HCT116 (cell line): ENCODE measurements around the gene NUP210. TPM values are rescaled to one million over a fixed set of nuclear protein-coding genes. Genes with fewer than 3 reads are reported as not detected.

Experiments
- ATAC-seq: fragments of 200-7000 bp; cut with Tn5 transposase; 2 replicates; pipeline ENCODE4 v1.9.1; 2020; ENCODE audit warnings: mild to moderate bottlenecking, moderate library complexity
- BruUV-seq: library from RNA; stranded (reverse); fragments of 400-500 nt; replicated peaks from 2 replicates; lab custom pipeline; 2021; lab: Mats Ljungman, UMichigan
- CTCF ChIA-PET: fragments of 300-600 bp; sonication (Branson Sonifier 250); formaldehyde crosslinking; loops from one replicate; lab custom pipeline; 2021; ENCODE audit warnings: antibody characterized with exemption; lab: Charles Lee
- POLR2A ChIA-PET: fragments of 300-600, 350-600 bp; sonication (Branson Sonifier 250); formaldehyde crosslinking; loops from one replicate; lab custom pipeline; 2021; ENCODE audit warnings: antibody characterized with exemption; lab: Charles Lee
- RAD21 ChIA-PET, 2 experiments: fragments of 300-600 bp; sonication (Branson Sonifier 250); formaldehyde crosslinking; loops; one replicate each; lab custom pipeline; 2023; ENCODE audit warnings: low total read pairs in 2 of 2; ENCODE audit not compliant: uncharacterized antibody in 2 of 2, unreplicated experiment in 2 of 2, low non-redundant PET in 1 of 2; lab: Charles Lee
- DNase-seq: peaks from one replicate; pipeline ENCODE4 v3.0.0-alpha.2; 2010; ENCODE audit warnings: low read depth, low spot score
- H2AFZ ChIP-seq: fragments of 200-600 bp; shearing (Covaris generic), sonication (generic); 2 replicates; pipeline ENCODE4 v1.6.1; 2017; ENCODE audit warnings: low read depth, mixed run types, mixed read lengths, antibody characterized with exemption, low read length; ENCODE audit not compliant: poor library complexity, severe bottlenecking
- H3K27ac ChIP-seq: 2 replicates; pipeline ENCODE4 v1.5.1; 2012; ENCODE audit warnings: low read depth, low read length
- H3K27me3 ChIP-seq: fragments of 200-600 bp; sonication (generic); 2 replicates; pipeline ENCODE4 v1.6.1; 2016; ENCODE audit warnings: mixed run types, low read length, mixed read lengths; ENCODE audit not compliant: insufficient read depth
- H3K36me3 ChIP-seq, 2 experiments: fragments of 200-500 bp in 1 of 2; fragments of 200-600 bp in 1 of 2; sonication (Bioruptor generic) in 1 of 2; sonication (generic) in 1 of 2; 2 replicates each; pipeline versions ENCODE4 v1.5.1 to v1.6.1; 2014 to 2016; ENCODE audit warnings: low read length in 2 of 2, inconsistent platforms in 1 of 2, mixed read lengths in 1 of 2, mixed run types in 1 of 2; ENCODE audit not compliant: insufficient read depth in 2 of 2, control insufficient read depth in 1 of 2
- H3K4me1 ChIP-seq, 2 experiments: fragments of 200-600 bp in 1 of 2; sonication (generic) in 1 of 2; 2 replicates each; pipeline versions ENCODE4 v1.5.1 to v1.6.1; 2012 to 2017; ENCODE audit warnings: low read length in 2 of 2, inconsistent platforms in 1 of 2, mild to moderate bottlenecking in 1 of 2, mixed read lengths in 1 of 2, mixed run types in 1 of 2, moderate library complexity in 1 of 2; ENCODE audit not compliant: insufficient read depth in 2 of 2, control insufficient read depth in 1 of 2
- H3K4me2 ChIP-seq: fragments of 200-600 bp; sonication (generic); 2 replicates; pipeline ENCODE4 v1.6.1; 2017; ENCODE audit warnings: mixed run types, low read length, mixed read lengths
- H3K4me3 ChIP-seq, 2 experiments: fragments of 200-600 bp in 1 of 2; sonication (generic) in 1 of 2; replicated peaks in 1 of 2; 2 replicates each; pipeline ENCODE4 v1.5.1; 2011 to 2016; ENCODE audit warnings: low read length in 2 of 2, control low read depth in 1 of 2, low read depth in 1 of 2, mild to moderate bottlenecking in 1 of 2, mixed read lengths in 1 of 2, mixed run types in 1 of 2
- H3K79me2 ChIP-seq: fragments of 200-600 bp; sonication (generic); 2 replicates; pipeline ENCODE4 v1.6.1; 2017; ENCODE audit warnings: mild to moderate bottlenecking, mixed run types, low read length, moderate library complexity, mixed read lengths; ENCODE audit not compliant: insufficient read depth
- H3K9ac ChIP-seq: fragments of 200-600 bp; sonication (generic); 2 replicates; pipeline ENCODE4 v1.6.1; 2016; ENCODE audit warnings: low read length, mixed read lengths
- H3K9me2 ChIP-seq: fragments of 200-600 bp; sonication (generic), shearing (Covaris generic); 2 replicates; pipeline ENCODE4 v1.6.1; 2017; ENCODE audit warnings: mixed run types, mild to moderate bottlenecking, moderate library complexity; ENCODE audit not compliant: insufficient read depth
- H3K9me3 ChIP-seq, 2 experiments: fragments of 200-500 bp in 1 of 2; fragments of 200-600 bp in 1 of 2; sonication (Bioruptor generic) in 1 of 2; sonication (generic) in 1 of 2; 2 replicates each; pipeline ENCODE4 v1.6.1; 2014 to 2017; ENCODE audit warnings: low read length in 2 of 2, mixed read lengths in 2 of 2, inconsistent platforms in 1 of 2, low read depth in 1 of 2, mild to moderate bottlenecking in 1 of 2, mixed run types in 1 of 2, moderate library complexity in 1 of 2; ENCODE audit not compliant: control insufficient read depth in 1 of 2, insufficient read depth in 1 of 2
- H4K20me1 ChIP-seq: fragments of 200-600 bp; sonication (generic), shearing (Covaris generic); 2 replicates; pipeline ENCODE4 v1.6.1; 2017; ENCODE audit warnings: mixed run types, mild to moderate bottlenecking, moderate library complexity; ENCODE audit not compliant: insufficient read depth
- CBX3 ChIP-seq: IDR thresholded peaks from 2 replicates; pipeline ENCODE4 v1.6.1; 2012; ENCODE audit warnings: low read depth
- CEBPB ChIP-seq: IDR thresholded peaks from 2 replicates; pipeline ENCODE4 v1.6.1; 2012; ENCODE audit warnings: low read depth
- EGR1 ChIP-seq: IDR thresholded peaks from 2 replicates; pipeline ENCODE4 v1.6.1; 2012; ENCODE audit warnings: low read depth
- ELF1 ChIP-seq: IDR thresholded peaks from 2 replicates; pipeline ENCODE4 v1.6.1; 2012; ENCODE audit warnings: low read depth, borderline replicate concordance
- EZH2 ChIP-seq: fragments of 200-600 bp; sonication (generic); IDR thresholded peaks from 2 replicates; pipeline ENCODE4 v1.6.1; 2017; ENCODE audit warnings: antibody characterized with exemption, mixed run types
- FOSL1 ChIP-seq: IDR thresholded peaks from 2 replicates; pipeline ENCODE4 v1.6.1; 2012; ENCODE audit warnings: low read depth
- JUND ChIP-seq: IDR thresholded peaks from 2 replicates; pipeline ENCODE4 v1.6.1; 2012
- MAX ChIP-seq: IDR thresholded peaks from 2 replicates; pipeline ENCODE4 v1.6.1; 2012
- RAD21 ChIP-seq: IDR thresholded peaks from 2 replicates; pipeline ENCODE4 v1.6.1; 2012; ENCODE audit warnings: low read depth, mild to moderate bottlenecking
- SIN3A ChIP-seq: IDR thresholded peaks from 2 replicates; pipeline ENCODE4 v1.6.1; 2012; ENCODE audit warnings: low read depth
- SP1 ChIP-seq: IDR thresholded peaks from 2 replicates; pipeline ENCODE4 v1.6.1; 2012; ENCODE audit warnings: low read depth
- SRF ChIP-seq: IDR thresholded peaks from 2 replicates; pipeline ENCODE4 v1.6.1; 2012; ENCODE audit warnings: low read depth
- YY1 ChIP-seq: IDR thresholded peaks from 2 replicates; pipeline ENCODE4 v1.6.1; 2011; ENCODE audit warnings: low read length, low read depth, moderate library complexity, mild to moderate bottlenecking; ENCODE audit not compliant: insufficient replicate concordance; ENCODE audit errors: extremely low read depth
- ZFX ChIP-seq: fragments of 450-650 bp; IDR thresholded peaks from 2 replicates; pipeline ENCODE4 v1.6.1; 2017
- intact Hi-C: fragments of 100-400 bp; cut with micrococcal nuclease; formaldehyde crosslinking; loops from 2 replicates; pipeline ENCODE4 v1.10.0; 2022
- total RNA-seq: library from RNA; stranded (reverse); gene quantifications from one replicate; pipeline ENCODE4 v1.2.1, GENCODE V29; 2021; ENCODE audit not compliant: unreplicated experiment
- TF ChIP-seq, protein P1 (sequence below): IDR thresholded peaks from 2 replicates; pipeline ENCODE4 v1.6.1; 2012
- TF ChIP-seq, protein P2 (sequence below), 3 experiments: fragments of 200-600 bp in 1 of 3; sonication (generic) in 1 of 3; IDR thresholded peaks in 2 of 3; conservative IDR thresholded peaks in 1 of 3; 2 replicates each; pipeline ENCODE4 v1.5.1; 2012 to 2017; ENCODE audit warnings: low read depth in 2 of 3, low read length in 2 of 3, antibody characterized with exemption in 1 of 3, borderline replicate concordance in 1 of 3, control low read depth in 1 of 3, mild to moderate bottlenecking in 1 of 3, mixed read lengths in 1 of 3, mixed run types in 1 of 3, moderate library complexity in 1 of 3; ENCODE audit not compliant: insufficient read depth in 1 of 3
- TF ChIP-seq, protein P3 (sequence below): IDR thresholded peaks from 2 replicates; pipeline ENCODE4 v1.6.1; 2011; ENCODE audit warnings: mild to moderate bottlenecking, low read length, moderate library complexity; ENCODE audit not compliant: insufficient replicate concordance; ENCODE audit errors: extremely low read depth

NUP210 gene
- total RNA-seq, 1 experiment from 2014 or later = 74.9 TPM

DNA sequence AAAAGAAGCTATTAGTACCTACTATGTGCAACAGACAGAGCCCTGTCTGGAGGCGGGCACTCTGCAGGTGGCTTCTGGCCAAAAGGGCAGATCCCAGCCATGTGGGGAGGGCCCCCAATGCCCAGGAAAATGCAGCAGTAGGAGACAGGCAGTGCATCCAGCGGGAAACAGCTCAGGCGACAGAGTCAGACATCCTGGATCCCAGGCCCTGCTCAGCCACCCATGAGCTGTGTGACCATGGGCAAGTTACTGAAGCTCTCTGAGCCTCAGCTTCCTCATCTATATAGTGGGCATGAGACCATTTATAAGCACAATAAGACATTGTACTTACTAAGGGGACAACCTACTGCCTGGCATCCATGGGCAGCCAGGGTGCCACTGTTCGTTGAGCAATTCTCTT, 25.8 kb downstream of the NUP210 start:
- Histone ChIP-seq H3K27me3 (no peaks in the 10 kb centered on the region), H3K4me2 (no peak overlapping the region), H3K4me3 (no peak overlapping the region), H3K27ac (no peak overlapping the region), H3K79me2 (no peaks in the 10 kb centered on the region; the same call in 1 of the 2 replicates), H4K20me1 (no peaks in the 10 kb centered on the region), H3K9ac (no peak overlapping the region), H3K36me3 (peaks cover 3 to 22% of the 10 kb centered on the region in 2 experiments; a peak in 3 of 4 replicates), H3K9me2 (no peaks in the 10 kb centered on the region), H3K9me3 (no peaks in the 10 kb centered on the region), H3K4me1 (no peaks in the 10 kb centered on the region), H2AFZ (no peak overlapping the region)
- DNase-seq = no peak
- CTCF ChIA-PET = no interaction called here
- intact Hi-C loops = no loop called here
- ATAC-seq = no peak
- RAD21 ChIA-PET = no interaction called here
- POLR2A ChIA-PET = no interaction called here
- no TSS peak for BruUV-seq
- no peak for TF ChIP-seq YY1
- TF ChIP-seq, protein P1, sequence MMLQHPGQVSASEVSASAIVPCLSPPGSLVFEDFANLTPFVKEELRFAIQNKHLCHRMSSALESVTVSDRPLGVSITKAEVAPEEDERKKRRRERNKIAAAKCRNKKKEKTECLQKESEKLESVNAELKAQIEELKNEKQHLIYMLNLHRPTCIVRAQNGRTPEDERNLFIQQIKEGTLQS = no peak
- no peak for TF ChIP-seq SIN3A
- TF ChIP-seq SRF = no peak
- no peak for TF ChIP-seq CBX3
- TF ChIP-seq CEBPB = no peak
- TF ChIP-seq RAD21 = no peak

GRCh38 chr3:13393427-13394360, 26.4 kb downstream of the NUP210 start:
- H3K4me1 ChIP-seq = no peaks in the 10 kb centered on the region
- no peak overlapping the region for H3K9ac ChIP-seq
- H4K20me1 ChIP-seq = no peaks in the 10 kb centered on the region
- no TSS peak for BruUV-seq
- DNase-seq (no peak), ATAC-seq (no peak)
- H3K9me2 ChIP-seq = no peaks in the 10 kb centered on the region
- H2AFZ ChIP-seq = no peak overlapping the region
- ChIA-PET CTCF (no interaction called here), RAD21 (no interaction called here), POLR2A (no interaction called here)
- no peak overlapping the region for H3K27ac ChIP-seq
- H3K4me3 ChIP-seq = no peak overlapping the region
- H3K79me2 ChIP-seq = no peaks in the 10 kb centered on the region; the same call in 1 of the 2 replicates
- intact Hi-C loops = no loop called here
- H3K36me3 ChIP-seq = peaks cover 3 to 22% of the 10 kb centered on the region in 2 experiments; a peak in 3 of 4 replicates
- no peak overlapping the region for H3K4me2 ChIP-seq
- H3K27me3 ChIP-seq = no peaks in the 10 kb centered on the region
- H3K9me3 ChIP-seq = no peaks in the 10 kb centered on the region
- TF ChIP-seq SP1 (no peak), FOSL1 (no peak), JUND (no peak), ELF1 (no peak), SIN3A (no peak), EZH2 (no peak), MAX (no peak), EGR1 (no peak), ZFX (no peak)
- TF ChIP-seq, protein P2, sequence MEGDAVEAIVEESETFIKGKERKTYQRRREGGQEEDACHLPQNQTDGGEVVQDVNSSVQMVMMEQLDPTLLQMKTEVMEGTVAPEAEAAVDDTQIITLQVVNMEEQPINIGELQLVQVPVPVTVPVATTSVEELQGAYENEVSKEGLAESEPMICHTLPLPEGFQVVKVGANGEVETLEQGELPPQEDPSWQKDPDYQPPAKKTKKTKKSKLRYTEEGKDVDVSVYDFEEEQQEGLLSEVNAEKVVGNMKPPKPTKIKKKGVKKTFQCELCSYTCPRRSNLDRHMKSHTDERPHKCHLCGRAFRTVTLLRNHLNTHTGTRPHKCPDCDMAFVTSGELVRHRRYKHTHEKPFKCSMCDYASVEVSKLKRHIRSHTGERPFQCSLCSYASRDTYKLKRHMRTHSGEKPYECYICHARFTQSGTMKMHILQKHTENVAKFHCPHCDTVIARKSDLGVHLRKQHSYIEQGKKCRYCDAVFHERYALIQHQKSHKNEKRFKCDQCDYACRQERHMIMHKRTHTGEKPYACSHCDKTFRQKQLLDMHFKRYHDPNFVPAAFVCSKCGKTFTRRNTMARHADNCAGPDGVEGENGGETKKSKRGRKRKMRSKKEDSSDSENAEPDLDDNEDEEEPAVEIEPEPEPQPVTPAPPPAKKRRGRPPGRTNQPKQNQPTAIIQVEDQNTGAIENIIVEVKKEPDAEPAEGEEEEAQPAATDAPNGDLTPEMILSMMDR (IDR thresholded peaks at IDR 0.05 in 2 of 3, conservative IDR thresholded peaks at IDR 0.05 in 1 of 3; ENCODE audit: borderline replicate concordance in 1 of 3, insufficient read depth in 1 of 3, low read depth in 2 of 3, low read length in 2 of 3) = no peak
- TF ChIP-seq, protein P3, sequence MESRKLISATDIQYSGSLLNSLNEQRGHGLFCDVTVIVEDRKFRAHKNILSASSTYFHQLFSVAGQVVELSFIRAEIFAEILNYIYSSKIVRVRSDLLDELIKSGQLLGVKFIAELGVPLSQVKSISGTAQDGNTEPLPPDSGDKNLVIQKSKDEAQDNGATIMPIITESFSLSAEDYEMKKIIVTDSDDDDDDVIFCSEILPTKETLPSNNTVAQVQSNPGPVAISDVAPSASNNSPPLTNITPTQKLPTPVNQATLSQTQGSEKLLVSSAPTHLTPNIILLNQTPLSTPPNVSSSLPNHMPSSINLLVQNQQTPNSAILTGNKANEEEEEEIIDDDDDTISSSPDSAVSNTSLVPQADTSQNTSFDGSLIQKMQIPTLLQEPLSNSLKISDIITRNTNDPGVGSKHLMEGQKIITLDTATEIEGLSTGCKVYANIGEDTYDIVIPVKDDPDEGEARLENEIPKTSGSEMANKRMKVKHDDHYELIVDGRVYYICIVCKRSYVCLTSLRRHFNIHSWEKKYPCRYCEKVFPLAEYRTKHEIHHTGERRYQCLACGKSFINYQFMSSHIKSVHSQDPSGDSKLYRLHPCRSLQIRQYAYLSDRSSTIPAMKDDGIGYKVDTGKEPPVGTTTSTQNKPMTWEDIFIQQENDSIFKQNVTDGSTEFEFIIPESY = no peak
